ENCODE measurements around the gene PDE7B.

Gene PDE7B

GRCh38 chr6:136148523-136148922, 297.0 kb downstream of the PDE7B start:
- Histone ChIP-seq H3K36me3 (ENCODE audit: control insufficient read depth, insufficient read depth, low read length) (no peaks in the 10 kb centered on the region), H3K27me3 (replicated peaks; ENCODE audit: control insufficient read depth, insufficient read depth, low read length) (no peaks in the 10 kb centered on the region), H3K4me3 (replicated peaks; ENCODE audit: low read depth, low read length) (no peak overlapping the region)
- TF ChIP-seq CTCF (IDR thresholded peaks at IDR 0.05; ENCODE audit: insufficient read depth, low read length, poor library complexity, severe bottlenecking): no peak
- DNase-seq (ENCODE audit: extremely low read depth, insufficient read length): no peak

- no peak overlapping the region for H3K4me3 ChIP-seq (replicated peaks; ENCODE audit: low read depth, low read length)
- no peak for TF ChIP-seq CTCF (IDR thresholded peaks at IDR 0.05; ENCODE audit: insufficient read depth, low read length, poor library complexity, severe bottlenecking)
- H3K27me3 ChIP-seq (replicated peaks; ENCODE audit: control insufficient read depth, insufficient read depth, low read length): no peaks in the 10 kb centered on the region; the same call in 1 of the 2 replicates
- H3K36me3 ChIP-seq (ENCODE audit: control insufficient read depth, insufficient read depth, low read length): no peaks in the 10 kb centered on the region
- no peak for DNase-seq (ENCODE audit: extremely low read depth, insufficient read length)
Observed at GRCh38 chr6:136149311-136149710, 297.8 kb downstream of the PDE7B start.

DNA sequence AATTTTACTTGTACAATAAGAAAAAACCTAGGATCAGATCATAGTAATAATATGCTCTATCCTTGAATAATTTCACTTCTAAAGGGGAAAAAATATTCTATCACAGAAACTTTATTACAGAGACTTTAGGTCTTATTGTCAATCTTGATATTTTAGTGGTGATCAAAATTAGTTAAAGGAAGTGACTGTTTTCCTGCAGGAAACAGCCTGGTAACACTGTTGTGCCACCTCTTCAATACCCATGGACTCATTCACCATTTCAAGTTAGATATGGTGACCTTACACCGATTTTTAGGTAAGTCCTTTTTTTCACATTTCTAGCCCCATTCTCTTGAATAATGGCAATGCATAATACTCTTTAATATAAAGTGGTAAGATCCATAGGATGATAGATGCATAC, 299.5 kb downstream of the PDE7B start:
- H3K27me3 ChIP-seq (replicated peaks; ENCODE audit: control insufficient read depth, insufficient read depth, low read length): no peaks in the 10 kb centered on the region; the same call in 1 of the 2 replicates
- DNase-seq (ENCODE audit: extremely low read depth, insufficient read length): no peak
- no peaks in the 10 kb centered on the region for H3K36me3 ChIP-seq (ENCODE audit: control insufficient read depth, insufficient read depth, low read length)
- no peak for TF ChIP-seq CTCF (IDR thresholded peaks at IDR 0.05; ENCODE audit: insufficient read depth, low read length, poor library complexity, severe bottlenecking)
- no peak overlapping the region for H3K4me3 ChIP-seq (replicated peaks; ENCODE audit: low read depth, low read length)

DNA sequence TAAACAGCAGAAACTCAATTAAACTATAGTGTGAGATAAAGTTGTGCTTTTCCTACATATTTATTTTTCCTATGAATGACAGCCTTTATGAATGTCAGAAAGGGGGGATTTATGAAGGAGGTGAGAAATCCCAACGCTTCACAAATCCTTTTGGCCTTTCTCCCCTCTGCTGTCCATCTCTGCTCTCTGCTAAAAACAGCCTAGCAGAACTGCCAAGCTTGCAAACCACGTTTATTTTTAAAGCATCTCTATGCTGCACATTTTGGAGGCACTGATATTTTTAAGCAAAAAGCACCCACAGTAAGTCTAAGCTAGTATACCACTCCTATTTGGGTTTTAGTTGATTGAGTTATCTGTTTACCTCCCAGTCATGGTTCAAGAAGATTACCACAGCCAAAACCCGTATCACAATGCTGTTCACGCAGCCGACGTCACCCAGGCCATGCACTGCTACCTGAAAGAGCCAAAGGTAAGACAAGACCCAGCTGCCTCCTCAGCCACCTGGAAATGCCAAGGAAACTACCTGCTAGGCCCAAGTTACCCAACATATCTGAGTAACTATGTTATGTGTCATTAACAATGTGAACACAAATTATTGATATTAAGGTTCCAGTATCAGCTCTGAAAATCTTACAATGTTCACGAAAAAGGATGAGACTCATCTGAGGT, 302.3 kb downstream of the PDE7B start:
- no peak for TF ChIP-seq CTCF (IDR thresholded peaks at IDR 0.05; ENCODE audit: insufficient read depth, low read length, poor library complexity, severe bottlenecking)
- no peak for DNase-seq (ENCODE audit: extremely low read depth, insufficient read length)
- Histone ChIP-seq H3K36me3 (ENCODE audit: control insufficient read depth, insufficient read depth, low read length) (no peaks in the 10 kb centered on the region), H3K4me3 (replicated peaks; ENCODE audit: low read depth, low read length) (no peak overlapping the region), H3K27me3 (replicated peaks; ENCODE audit: control insufficient read depth, insufficient read depth, low read length) (no peaks in the 10 kb centered on the region; the same call in 1 of the 2 replicates)

GRCh38 chr6:136155191-136155590, 303.7 kb downstream of the PDE7B start:
- no peak for TF ChIP-seq CTCF (IDR thresholded peaks at IDR 0.05; ENCODE audit: insufficient read depth, low read length, poor library complexity, severe bottlenecking)
- H3K36me3 ChIP-seq (ENCODE audit: control insufficient read depth, insufficient read depth, low read length): no peaks in the 10 kb centered on the region

GRCh38 chr6:136157743-136158142, 306.2 kb downstream of the PDE7B start:
- H3K36me3 ChIP-seq (ENCODE audit: control insufficient read depth, insufficient read depth, low read length): no peaks in the 10 kb centered on the region
- no peak overlapping the region for H3K4me3 ChIP-seq (replicated peaks; ENCODE audit: low read depth, low read length)
- no peaks in the 10 kb centered on the region; the same call in 1 of the 2 replicates for H3K27me3 ChIP-seq (replicated peaks; ENCODE audit: control insufficient read depth, insufficient read depth, low read length)
- no peak for TF ChIP-seq CTCF (IDR thresholded peaks at IDR 0.05; ENCODE audit: insufficient read depth, low read length, poor library complexity, severe bottlenecking)
- no peak for DNase-seq (ENCODE audit: extremely low read depth, insufficient read length)

More at GRCh38 chr6:136155191-136155590, 303.7 kb downstream of the PDE7B start:
- H3K27me3 ChIP-seq (replicated peaks; ENCODE audit: control insufficient read depth, insufficient read depth, low read length): no peaks in the 10 kb centered on the region; the same call in 1 of the 2 replicates
- no peak for DNase-seq (ENCODE audit: extremely low read depth, insufficient read length)
- no peak overlapping the region for H3K4me3 ChIP-seq (replicated peaks; ENCODE audit: low read depth, low read length)

Data from GM06990 (cell line).